Smooth muscle cell (in vitro differentiated cells): Measurements from ENCODE around the gene SCD. TPM values are rescaled to one million over a fixed set of nuclear protein-coding genes. Genes with fewer than 3 reads are reported as not detected.

ENCODE experiments used
- DNase-seq: peaks from one replicate; lab custom pipeline; 2025; ENCODE audit not compliant: unreplicated experiment; lab: John Stamatoyannopoulos, UW
- H2AFZ ChIP-seq: fragments of 200-600 bp; sonication (generic); 2 replicates; pipeline ENCODE4 v1.6.0; 2016; ENCODE audit warnings: antibody characterized with exemption, low read depth, mild to moderate bottlenecking
- H3F3A ChIP-seq: fragments of 200-600 bp; sonication (generic); 2 replicates; pipeline ENCODE4 v1.6.0; 2017; ENCODE audit warnings: antibody characterized with exemption, low read depth
- H3K27ac ChIP-seq: fragments of 200-600 bp; sonication (generic); 2 replicates; pipeline ENCODE4 v1.5.1; 2016; ENCODE audit warnings: low read depth, mild to moderate bottlenecking
- H3K27me3 ChIP-seq: fragments of 200-600 bp; sonication (generic); 2 replicates; pipeline ENCODE4 v1.6.1; 2016; ENCODE audit warnings: low read depth, mild to moderate bottlenecking
- H3K36me3 ChIP-seq: fragments of 200-600 bp; sonication (generic); 2 replicates; pipeline ENCODE4 v1.5.1; 2016; ENCODE audit warnings: low read depth
- H3K4me1 ChIP-seq: fragments of 200-600 bp; sonication (generic); 2 replicates; pipeline ENCODE4 v1.5.1; 2016; ENCODE audit warnings: low read depth
- H3K4me2 ChIP-seq: fragments of 200-600 bp; sonication (generic); 2 replicates; pipeline ENCODE4 v1.6.0; 2016; ENCODE audit warnings: mild to moderate bottlenecking
- H3K4me3 ChIP-seq: fragments of 200-600 bp; sonication (generic); 2 replicates; pipeline ENCODE4 v1.5.1; 2016; ENCODE audit warnings: mild to moderate bottlenecking
- H3K79me2 ChIP-seq: fragments of 200-600 bp; sonication (generic); 2 replicates; pipeline ENCODE4 v1.6.0; 2016; ENCODE audit warnings: low read depth, mild to moderate bottlenecking
- H3K9ac ChIP-seq: fragments of 200-600 bp; sonication (generic); 2 replicates; pipeline ENCODE4 v1.6.0; 2016; ENCODE audit warnings: low read depth
- H3K9me3 ChIP-seq: fragments of 200-600 bp; sonication (generic); replicated peaks from 2 replicates; pipeline ENCODE4 v1.5.1; 2016; ENCODE audit warnings: low read depth
- H4K20me1 ChIP-seq: fragments of 200-600 bp; sonication (generic); 2 replicates; pipeline ENCODE4 v1.6.0; 2016; ENCODE audit warnings: low read depth
- WGBS: methylation state at CpG from one replicate; pipeline ENCODE4 v1.1.7; 2016; ENCODE audit warnings: low lambda C conversion rate; 5-methylcytosine and 5-hydroxymethylcytosine counted together
- polyA plus RNA-seq: library from polyadenylated mRNA; unstranded; fragments of >200 nt; fragmentation: Nextera tagmentation; extraction: Ambion mirVana; gene quantifications from 2 replicates; pipeline ENCODE4 v1.2.1, GENCODE V29; 2016
- total RNA-seq: library from RNA; depleted of rRNA; stranded (reverse); fragments of >200 nt; gene quantifications from 2 replicates; pipeline ENCODE4 v1.2.3, GENCODE V29; 2014
- TF ChIP-seq, protein P1 (sequence below): fragments of 200-600 bp; sonication (generic); IDR thresholded peaks from 2 replicates; pipeline ENCODE4 v1.5.1; 2017; ENCODE audit warnings: borderline replicate concordance, mild to moderate bottlenecking, antibody characterized with exemption; ENCODE audit not compliant: insufficient read depth, poor library complexity, severe bottlenecking

SCD gene
- total and polyA plus RNA-seq, 2 experiments from 2014 or later = 183 to 306 TPM

DNA sequence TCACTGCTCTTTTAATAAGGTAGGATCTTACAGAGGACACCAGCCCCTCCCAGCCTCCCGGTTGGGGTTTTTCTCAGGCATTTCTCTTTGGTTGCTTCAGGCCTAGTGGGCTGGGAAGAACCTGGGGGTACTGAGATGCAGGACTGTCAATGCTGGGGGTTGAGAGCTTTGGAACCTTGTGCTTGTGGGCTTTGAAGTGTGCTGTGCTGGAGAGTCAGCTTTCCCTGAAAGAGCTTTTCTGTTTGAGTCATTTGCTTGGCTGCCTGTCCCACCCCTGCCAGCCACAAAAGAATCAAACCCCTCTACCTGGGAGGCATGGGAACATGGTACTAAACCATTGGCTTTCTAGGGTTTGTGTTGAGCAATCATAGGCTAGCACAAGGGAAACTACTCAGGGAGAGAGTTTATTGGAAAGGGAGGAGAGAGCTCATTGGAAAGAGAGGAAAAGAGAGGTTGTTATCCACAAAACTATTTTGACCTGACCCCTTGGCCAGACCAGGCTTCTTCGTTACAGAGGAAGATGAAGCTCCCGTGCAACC lies 1.4 kb downstream of the SCD start:
- H3F3A ChIP-seq = peaks cover 27% of the 10 kb centered on the region
- H3K79me2 ChIP-seq = peaks cover 64% of the 10 kb centered on the region
- H4K20me1 ChIP-seq = peaks cover 62% of the 10 kb centered on the region
- no peaks in the 10 kb centered on the region for H3K27me3 ChIP-seq
- H3K9me3 ChIP-seq = no peaks in the 10 kb centered on the region
- TF ChIP-seq, protein P1, sequence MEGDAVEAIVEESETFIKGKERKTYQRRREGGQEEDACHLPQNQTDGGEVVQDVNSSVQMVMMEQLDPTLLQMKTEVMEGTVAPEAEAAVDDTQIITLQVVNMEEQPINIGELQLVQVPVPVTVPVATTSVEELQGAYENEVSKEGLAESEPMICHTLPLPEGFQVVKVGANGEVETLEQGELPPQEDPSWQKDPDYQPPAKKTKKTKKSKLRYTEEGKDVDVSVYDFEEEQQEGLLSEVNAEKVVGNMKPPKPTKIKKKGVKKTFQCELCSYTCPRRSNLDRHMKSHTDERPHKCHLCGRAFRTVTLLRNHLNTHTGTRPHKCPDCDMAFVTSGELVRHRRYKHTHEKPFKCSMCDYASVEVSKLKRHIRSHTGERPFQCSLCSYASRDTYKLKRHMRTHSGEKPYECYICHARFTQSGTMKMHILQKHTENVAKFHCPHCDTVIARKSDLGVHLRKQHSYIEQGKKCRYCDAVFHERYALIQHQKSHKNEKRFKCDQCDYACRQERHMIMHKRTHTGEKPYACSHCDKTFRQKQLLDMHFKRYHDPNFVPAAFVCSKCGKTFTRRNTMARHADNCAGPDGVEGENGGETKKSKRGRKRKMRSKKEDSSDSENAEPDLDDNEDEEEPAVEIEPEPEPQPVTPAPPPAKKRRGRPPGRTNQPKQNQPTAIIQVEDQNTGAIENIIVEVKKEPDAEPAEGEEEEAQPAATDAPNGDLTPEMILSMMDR = no peak
- H3K27ac ChIP-seq = peak overlapping the region; percentile 6
- peak overlapping the region; percentile 96 for H3K4me2 ChIP-seq
- WGBS = 32% methylated on average over 3 of the region's 3 CpGs
- no peak for DNase-seq
- peaks cover 5% of the 10 kb centered on the region for H3K36me3 ChIP-seq
- no peak overlapping the region for H2AFZ ChIP-seq
- peak overlapping the region; percentile 78 for H3K9ac ChIP-seq
- H3K4me1 ChIP-seq = peaks cover 45% of the 10 kb centered on the region
- H3K4me3 ChIP-seq = peak overlapping the region; percentile 84

DNA sequence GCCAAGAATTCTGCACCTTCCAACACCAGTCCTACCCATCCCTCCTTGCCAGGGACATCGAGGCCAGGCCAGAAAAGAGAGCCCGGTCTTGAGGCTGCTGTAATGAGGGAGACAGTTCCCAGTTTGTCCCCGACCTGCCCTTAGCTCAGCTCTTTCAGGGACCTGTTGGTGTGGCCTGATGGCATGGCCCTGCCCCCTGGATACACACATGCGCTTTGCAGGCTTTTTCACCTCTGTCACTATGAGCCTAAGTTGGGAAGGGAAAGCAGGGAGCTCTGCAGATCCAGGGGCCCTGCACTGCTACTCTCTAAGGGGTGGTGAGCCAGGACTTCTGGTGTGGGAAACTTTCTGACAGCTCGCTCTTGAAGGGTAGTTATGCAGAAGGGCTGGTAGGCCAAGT lies 2.1 kb downstream of the SCD start:
- TF ChIP-seq, protein P1 = no peak
- Histone ChIP-seq H3K9me3 (no peaks in the 10 kb centered on the region), H3K27ac (no peak overlapping the region), H3K9ac (peak overlapping the region; percentile 78), H4K20me1 (peaks cover 68% of the 10 kb centered on the region), H2AFZ (no peak overlapping the region), H3K4me3 (peak overlapping the region; percentile 84), H3K4me1 (peaks cover 45% of the 10 kb centered on the region), H3K27me3 (no peaks in the 10 kb centered on the region), H3K36me3 (peaks cover 7% of the 10 kb centered on the region), H3K4me2 (peak overlapping the region; percentile 96), H3F3A (peaks cover 27% of the 10 kb centered on the region), H3K79me2 (peaks cover 67% of the 10 kb centered on the region)
- 39% methylated on average over 5 of the region's 5 CpGs for WGBS
- no peak for DNase-seq

DNA sequence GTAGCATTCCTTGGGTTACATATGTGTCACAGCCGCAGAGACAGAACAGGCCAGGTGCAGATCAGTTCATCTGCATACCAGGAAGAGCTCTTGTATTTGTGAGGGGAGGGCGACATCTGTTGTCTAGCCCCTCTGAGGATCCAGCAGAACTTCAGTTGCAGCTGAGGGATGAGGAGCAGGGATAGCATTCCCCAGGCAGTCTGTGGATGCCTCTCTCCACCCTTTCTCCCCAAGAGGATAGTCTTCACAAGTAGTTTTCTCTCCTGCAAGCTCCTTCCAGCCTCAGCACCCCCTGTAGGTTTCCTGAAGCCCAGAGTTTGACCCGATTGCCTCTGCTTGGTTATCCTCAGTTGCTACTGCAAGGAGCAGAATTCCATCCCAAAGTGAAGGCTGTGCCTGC lies 2.6 kb downstream of the SCD start:
- H3F3A ChIP-seq = peaks cover 31% of the 10 kb centered on the region
- H3K9me3 ChIP-seq = no peaks in the 10 kb centered on the region
- TF ChIP-seq, protein P1 = no peak
- peaks cover 73% of the 10 kb centered on the region for H3K79me2 ChIP-seq
- no peak overlapping the region for H2AFZ ChIP-seq
- 43% methylated on average over 3 of the region's 3 CpGs for WGBS
- H3K4me1 ChIP-seq = peaks cover 45% of the 10 kb centered on the region
- H3K36me3 ChIP-seq = peaks cover 11% of the 10 kb centered on the region
- no peak for DNase-seq
- no peaks in the 10 kb centered on the region for H3K27me3 ChIP-seq
- peak overlapping the region; percentile 78 for H3K9ac ChIP-seq
- peaks cover 74% of the 10 kb centered on the region for H4K20me1 ChIP-seq
- peak overlapping the region; percentile 96 for H3K4me2 ChIP-seq
- peak overlapping the region; percentile 84 for H3K4me3 ChIP-seq
- no peak overlapping the region for H3K27ac ChIP-seq

- H3K4me1 ChIP-seq = peaks cover 35% of the 10 kb centered on the region
- H3K4me3 ChIP-seq = peak overlapping the region; percentile 84
- no peaks in the 10 kb centered on the region for H3K27me3 ChIP-seq
- peak overlapping the region; percentile 96 for H3K4me2 ChIP-seq
- TF ChIP-seq, protein P1 = no peak
- WGBS = 87% methylated on average over 5 of the region's 5 CpGs
- no peaks in the 10 kb centered on the region for H3K9me3 ChIP-seq
- peaks cover 83% of the 10 kb centered on the region for H3K79me2 ChIP-seq
- peaks cover 39% of the 10 kb centered on the region for H3F3A ChIP-seq
- peaks cover 14% of the 10 kb centered on the region for H3K36me3 ChIP-seq
- H2AFZ ChIP-seq = no peak overlapping the region
- no peak overlapping the region for H3K27ac ChIP-seq
- H4K20me1 ChIP-seq = peaks cover 87% of the 10 kb centered on the region
- DNase-seq = no peak
- H3K9ac ChIP-seq = no peak overlapping the region
Measured at GRCh38 chr10:100350914-100351485, 4.0 kb downstream of the SCD start.
